ENCODE data around the gene PDZD11. TPM values are rescaled to one million over a fixed set of nuclear protein-coding genes. Genes with fewer than 3 reads are reported as not detected.

The PDZD11 gene
- polyA plus RNA-seq, 1 of the 3 experiments (the other 2 are of a cell fraction): 169 TPM

GRCh38 chrX:70338290-70338689 is 48.6 kb upstream of the PDZD11 start (continued):
- TF ChIP-seq REST (IDR thresholded peaks at IDR 0.05; ENCODE audit: low read depth, low read length) (no peak), RAD21 (IDR thresholded peaks at IDR 0.05; ENCODE audit: low read length) (no peak), GABPA (IDR thresholded peaks at IDR 0.05; ENCODE audit: low read depth) (no peak), POLR2AphosphoS5 (IDR thresholded peaks at IDR 0.05; ENCODE audit: low read depth, low read length) (no peak)
- TF ChIP-seq, protein P1, sequence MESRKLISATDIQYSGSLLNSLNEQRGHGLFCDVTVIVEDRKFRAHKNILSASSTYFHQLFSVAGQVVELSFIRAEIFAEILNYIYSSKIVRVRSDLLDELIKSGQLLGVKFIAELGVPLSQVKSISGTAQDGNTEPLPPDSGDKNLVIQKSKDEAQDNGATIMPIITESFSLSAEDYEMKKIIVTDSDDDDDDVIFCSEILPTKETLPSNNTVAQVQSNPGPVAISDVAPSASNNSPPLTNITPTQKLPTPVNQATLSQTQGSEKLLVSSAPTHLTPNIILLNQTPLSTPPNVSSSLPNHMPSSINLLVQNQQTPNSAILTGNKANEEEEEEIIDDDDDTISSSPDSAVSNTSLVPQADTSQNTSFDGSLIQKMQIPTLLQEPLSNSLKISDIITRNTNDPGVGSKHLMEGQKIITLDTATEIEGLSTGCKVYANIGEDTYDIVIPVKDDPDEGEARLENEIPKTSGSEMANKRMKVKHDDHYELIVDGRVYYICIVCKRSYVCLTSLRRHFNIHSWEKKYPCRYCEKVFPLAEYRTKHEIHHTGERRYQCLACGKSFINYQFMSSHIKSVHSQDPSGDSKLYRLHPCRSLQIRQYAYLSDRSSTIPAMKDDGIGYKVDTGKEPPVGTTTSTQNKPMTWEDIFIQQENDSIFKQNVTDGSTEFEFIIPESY (IDR thresholded peaks at IDR 0.05; ENCODE audit: borderline replicate concordance, low read depth): no peak

DNA sequence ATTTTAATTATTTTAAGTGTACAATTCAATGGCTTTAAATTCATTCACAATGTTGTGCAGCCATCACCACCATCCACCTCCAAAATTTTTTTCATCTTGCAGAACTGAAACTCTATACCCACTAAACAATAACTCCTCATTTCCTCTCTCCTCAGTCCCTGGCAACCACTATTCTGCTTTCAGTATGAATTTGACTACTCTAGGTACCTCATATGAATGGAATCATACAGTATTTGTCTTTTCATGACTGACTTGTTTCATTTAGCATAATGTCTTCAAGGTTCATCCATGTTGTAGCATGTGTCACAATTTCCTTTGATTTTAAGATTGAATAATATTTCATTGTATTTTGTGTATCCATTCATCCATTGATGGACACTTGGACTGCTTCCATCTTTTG is 47.0 kb upstream of the PDZD11 start:
- no peaks in the 10 kb centered on the region for H3K79me2 ChIP-seq (ENCODE audit: insufficient read depth)
- H3K9ac ChIP-seq: no peak overlapping the region
- POLR2A ChIA-PET: no interaction called here

More for the DNA sequence above, 47.0 kb upstream of the PDZD11 start:
- no peak overlapping the region for H3K4me3 ChIP-seq (ENCODE audit: low read depth in 2 of 2, low read length in 1 of 2)
- no peak for DNase-seq
- no peaks in the 10 kb centered on the region for H3F3A ChIP-seq (replicated peaks; ENCODE audit: insufficient read depth)
- TF ChIP-seq REST (IDR thresholded peaks at IDR 0.05; ENCODE audit: low read depth, low read length) (no peak), GATA2 (CRISPR knock-in tag; IDR thresholded peaks at IDR 0.05) (no peak), RCOR1 (IDR thresholded peaks at IDR 0.05; ENCODE audit: low read length) (no peak), GABPA (IDR thresholded peaks at IDR 0.05; ENCODE audit: low read depth) (no peak), SIN3A (IDR thresholded peaks at IDR 0.05; ENCODE audit: borderline replicate concordance, low read depth, low read length) (no peak)
- TF ChIP-seq, protein P2, sequence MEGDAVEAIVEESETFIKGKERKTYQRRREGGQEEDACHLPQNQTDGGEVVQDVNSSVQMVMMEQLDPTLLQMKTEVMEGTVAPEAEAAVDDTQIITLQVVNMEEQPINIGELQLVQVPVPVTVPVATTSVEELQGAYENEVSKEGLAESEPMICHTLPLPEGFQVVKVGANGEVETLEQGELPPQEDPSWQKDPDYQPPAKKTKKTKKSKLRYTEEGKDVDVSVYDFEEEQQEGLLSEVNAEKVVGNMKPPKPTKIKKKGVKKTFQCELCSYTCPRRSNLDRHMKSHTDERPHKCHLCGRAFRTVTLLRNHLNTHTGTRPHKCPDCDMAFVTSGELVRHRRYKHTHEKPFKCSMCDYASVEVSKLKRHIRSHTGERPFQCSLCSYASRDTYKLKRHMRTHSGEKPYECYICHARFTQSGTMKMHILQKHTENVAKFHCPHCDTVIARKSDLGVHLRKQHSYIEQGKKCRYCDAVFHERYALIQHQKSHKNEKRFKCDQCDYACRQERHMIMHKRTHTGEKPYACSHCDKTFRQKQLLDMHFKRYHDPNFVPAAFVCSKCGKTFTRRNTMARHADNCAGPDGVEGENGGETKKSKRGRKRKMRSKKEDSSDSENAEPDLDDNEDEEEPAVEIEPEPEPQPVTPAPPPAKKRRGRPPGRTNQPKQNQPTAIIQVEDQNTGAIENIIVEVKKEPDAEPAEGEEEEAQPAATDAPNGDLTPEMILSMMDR (IDR thresholded peaks at IDR 0.05): no peak
- TF ChIP-seq, protein P3, sequence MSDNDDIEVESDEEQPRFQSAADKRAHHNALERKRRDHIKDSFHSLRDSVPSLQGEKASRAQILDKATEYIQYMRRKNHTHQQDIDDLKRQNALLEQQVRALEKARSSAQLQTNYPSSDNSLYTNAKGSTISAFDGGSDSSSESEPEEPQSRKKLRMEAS (IDR thresholded peaks at IDR 0.05; ENCODE audit: low read depth): no peak
- H3K9me2 ChIP-seq: no peaks in the 10 kb centered on the region
- no peak overlapping the region for H3K4me2 ChIP-seq
- H3K4me1 ChIP-seq (ENCODE audit: control insufficient read depth in 1 of 2, insufficient read depth in 2 of 2, low read depth in 1 of 2, low read length in 1 of 2): no peaks in the 10 kb centered on the region
- CTCF ChIA-PET: no interaction called here
- H3K27ac ChIP-seq (ENCODE audit: low read depth in 2 of 2, low read length in 1 of 2): no peak overlapping the region
- no peaks in the 10 kb centered on the region for H4K20me1 ChIP-seq (ENCODE audit: insufficient read depth)
- peaks cover under 1 to 19% of the 10 kb centered on the region in 2 experiments for H3K36me3 ChIP-seq (replicated peaks in 1 of 2; ENCODE audit: control insufficient read depth in 1 of 2, insufficient read depth in 2 of 2, low read length in 1 of 2)
- H2AFZ ChIP-seq (ENCODE audit: low read depth): no peak overlapping the region
- H3K9me3 ChIP-seq: no peaks in the 10 kb centered on the region
- no peaks in the 10 kb centered on the region for H3K27me3 ChIP-seq (ENCODE audit: insufficient read depth)
